GM12872 (cell line): ENCODE measurements around the gene STUM.

Experiments
- TF ChIP-seq, protein P1 (sequence below): IDR thresholded peaks from 3 replicates; pipeline ENCODE4 v1.5.1; 2011; ENCODE audit warnings: low read depth, mild to moderate bottlenecking, low read length, moderate library complexity; ENCODE audit not compliant: insufficient read depth

The STUM gene

DNA sequence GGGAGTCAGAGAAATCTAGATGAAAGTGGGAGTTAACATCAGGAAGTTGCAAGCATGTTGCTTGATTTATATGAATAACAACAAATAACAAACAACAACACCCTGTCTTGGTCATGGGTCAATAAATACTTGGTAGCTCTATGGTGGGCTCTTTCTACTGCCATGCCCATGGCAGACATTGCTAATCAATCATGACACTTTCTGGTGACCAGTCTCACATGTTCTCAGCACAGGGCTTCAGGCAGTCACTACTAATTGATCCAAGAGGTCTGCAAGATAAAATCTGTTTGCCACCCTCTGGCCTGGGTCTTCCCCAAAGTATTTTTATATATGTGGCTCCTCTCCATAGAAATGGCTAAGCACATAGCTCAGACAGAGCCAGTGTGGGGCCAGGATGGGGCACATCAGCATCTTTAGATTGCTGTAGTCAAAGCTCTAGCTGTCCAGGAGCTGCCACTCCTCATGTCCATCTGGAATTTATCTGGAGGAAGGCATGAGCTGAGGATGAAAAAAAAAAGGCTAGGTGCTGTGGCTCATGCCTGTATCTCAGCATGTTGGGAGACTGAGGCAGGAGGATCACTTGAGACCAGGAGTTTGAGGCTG is 51.2 kb downstream of the STUM start:
- TF ChIP-seq, protein P1, sequence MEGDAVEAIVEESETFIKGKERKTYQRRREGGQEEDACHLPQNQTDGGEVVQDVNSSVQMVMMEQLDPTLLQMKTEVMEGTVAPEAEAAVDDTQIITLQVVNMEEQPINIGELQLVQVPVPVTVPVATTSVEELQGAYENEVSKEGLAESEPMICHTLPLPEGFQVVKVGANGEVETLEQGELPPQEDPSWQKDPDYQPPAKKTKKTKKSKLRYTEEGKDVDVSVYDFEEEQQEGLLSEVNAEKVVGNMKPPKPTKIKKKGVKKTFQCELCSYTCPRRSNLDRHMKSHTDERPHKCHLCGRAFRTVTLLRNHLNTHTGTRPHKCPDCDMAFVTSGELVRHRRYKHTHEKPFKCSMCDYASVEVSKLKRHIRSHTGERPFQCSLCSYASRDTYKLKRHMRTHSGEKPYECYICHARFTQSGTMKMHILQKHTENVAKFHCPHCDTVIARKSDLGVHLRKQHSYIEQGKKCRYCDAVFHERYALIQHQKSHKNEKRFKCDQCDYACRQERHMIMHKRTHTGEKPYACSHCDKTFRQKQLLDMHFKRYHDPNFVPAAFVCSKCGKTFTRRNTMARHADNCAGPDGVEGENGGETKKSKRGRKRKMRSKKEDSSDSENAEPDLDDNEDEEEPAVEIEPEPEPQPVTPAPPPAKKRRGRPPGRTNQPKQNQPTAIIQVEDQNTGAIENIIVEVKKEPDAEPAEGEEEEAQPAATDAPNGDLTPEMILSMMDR, result no peak

DNA sequence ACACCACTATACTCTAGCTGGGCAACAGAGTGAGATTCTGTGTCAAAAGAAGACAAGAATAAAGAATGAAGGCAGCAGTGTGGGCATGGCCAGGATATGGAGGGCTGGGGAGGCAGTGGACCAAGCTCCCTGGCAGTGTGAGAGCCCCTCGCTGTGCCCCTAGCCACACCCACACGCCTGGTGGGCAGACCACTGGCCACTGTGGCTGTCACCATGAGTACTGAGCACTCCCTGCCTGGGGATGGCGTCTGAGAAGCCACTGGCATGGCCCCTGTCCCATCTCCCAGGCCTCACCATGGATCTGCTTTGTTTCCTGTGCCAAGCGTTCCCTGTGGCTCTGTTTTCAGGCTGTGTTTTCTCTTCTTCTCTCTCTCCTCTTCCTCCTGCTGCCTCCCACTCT is 51.7 kb downstream of the STUM start:
- TF ChIP-seq, protein P1, result no peak

- TF ChIP-seq, protein P1, result no peak
Observed at GRCh38 chr1:226601456-226601855, 52.9 kb downstream of the STUM start.

GRCh38 chr1:226602186-226603021 is 53.8 kb downstream of the STUM start:
- TF ChIP-seq, protein P1, result no peak

DNA sequence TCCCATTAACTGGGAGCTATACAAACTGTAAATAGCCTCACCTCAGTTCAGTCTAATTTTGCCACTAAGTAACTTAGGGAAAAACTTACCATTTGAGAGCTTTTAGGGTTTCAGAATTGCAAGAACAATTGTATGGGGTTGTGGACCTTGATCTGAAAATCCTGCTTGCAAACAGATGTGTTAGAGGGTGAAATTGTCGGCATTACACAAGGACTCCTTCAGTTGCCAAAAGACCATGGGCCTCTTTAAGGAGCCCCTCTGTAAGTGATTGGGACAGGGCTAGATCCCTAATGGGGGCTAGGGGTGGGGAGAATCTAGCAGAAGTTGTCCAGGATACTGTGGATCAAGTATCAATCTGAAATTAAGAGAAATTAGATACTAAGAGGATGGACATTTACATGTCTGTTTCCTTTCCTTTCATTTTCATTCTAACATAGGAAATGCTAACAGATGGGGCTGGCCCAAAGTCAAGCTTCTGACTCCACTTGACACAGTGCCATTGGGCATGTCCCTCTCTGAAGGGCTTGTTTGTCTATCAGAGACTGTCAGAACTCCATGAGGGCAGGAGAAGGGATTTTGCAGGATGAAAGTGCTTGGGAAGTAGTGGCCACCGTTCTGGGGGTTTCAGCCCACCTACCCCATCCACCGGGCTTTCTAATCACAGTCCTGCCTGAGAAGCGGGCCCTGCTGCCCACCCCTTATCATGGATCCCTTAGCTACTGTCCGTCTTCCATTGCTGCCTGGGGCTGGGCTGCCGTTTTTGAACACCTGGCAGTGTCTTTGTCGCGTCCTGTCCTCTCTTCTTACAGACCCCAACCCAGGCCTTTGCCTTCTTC is 54.7 kb downstream of the STUM start:
- TF ChIP-seq, protein P1, result no peak

- TF ChIP-seq, protein P1, result no peak
Observed at GRCh38 chr1:226603858-226604559, 55.4 kb downstream of the STUM start.
